SJSA1 (cell line): Measurements from ENCODE around the gene TUBAL3. TPM values are rescaled to one million over a fixed set of nuclear protein-coding genes. Genes with fewer than 3 reads are reported as not detected.
A peak's percentile ranks its signal among the peaks of the same experiment; 100 is the strongest.

Source experiments
- DNase-seq, 2 experiments: peaks; one replicate each; pipeline ENCODE4 v3.0.0-alpha.2; 2015 to 2020; ENCODE audit warnings: low spot score in 2 of 2, low read depth in 1 of 2
- H3K27ac ChIP-seq: fragments of 250-450 bp; sonication (Bioruptor Pico); 2 replicates; pipeline ENCODE4 v1.5.1; 2020; ENCODE audit warnings: mild to moderate bottlenecking, moderate library complexity
- H3K27me3 ChIP-seq: fragments of 250-450 bp; sonication (Bioruptor Pico); replicated peaks from 2 replicates; pipeline ENCODE4 v1.5.1; 2020; ENCODE audit warnings: mild to moderate bottlenecking, moderate library complexity
- H3K36me3 ChIP-seq: fragments of 250-450 bp; sonication (Bioruptor Pico); 2 replicates; pipeline ENCODE4 v1.5.1; 2020; ENCODE audit warnings: mild to moderate bottlenecking
- H3K4me1 ChIP-seq: fragments of 250-450 bp; sonication (Bioruptor Pico); replicated peaks from 2 replicates; pipeline ENCODE4 v1.6.1; 2021; ENCODE audit warnings: mild to moderate bottlenecking
- H3K4me3 ChIP-seq: fragments of 250-450 bp; sonication (Bioruptor Pico); 2 replicates; pipeline ENCODE4 v1.5.1; 2020; ENCODE audit warnings: mild to moderate bottlenecking
- H3K9me3 ChIP-seq: fragments of 250-450 bp; sonication (Bioruptor Pico); replicated peaks from 2 replicates; pipeline ENCODE4 v1.5.1; 2020; ENCODE audit warnings: mild to moderate bottlenecking
- total RNA-seq: library from RNA; depleted of rRNA; stranded (reverse); fragments of >200 nt; shearing (Covaris generic); gene quantifications from 2 replicates; pipeline ENCODE4 v1.2.3, GENCODE V29; 2014

The TUBAL3 gene
- total RNA-seq, 1 experiment from 2014 or later, result not detected

DNA sequence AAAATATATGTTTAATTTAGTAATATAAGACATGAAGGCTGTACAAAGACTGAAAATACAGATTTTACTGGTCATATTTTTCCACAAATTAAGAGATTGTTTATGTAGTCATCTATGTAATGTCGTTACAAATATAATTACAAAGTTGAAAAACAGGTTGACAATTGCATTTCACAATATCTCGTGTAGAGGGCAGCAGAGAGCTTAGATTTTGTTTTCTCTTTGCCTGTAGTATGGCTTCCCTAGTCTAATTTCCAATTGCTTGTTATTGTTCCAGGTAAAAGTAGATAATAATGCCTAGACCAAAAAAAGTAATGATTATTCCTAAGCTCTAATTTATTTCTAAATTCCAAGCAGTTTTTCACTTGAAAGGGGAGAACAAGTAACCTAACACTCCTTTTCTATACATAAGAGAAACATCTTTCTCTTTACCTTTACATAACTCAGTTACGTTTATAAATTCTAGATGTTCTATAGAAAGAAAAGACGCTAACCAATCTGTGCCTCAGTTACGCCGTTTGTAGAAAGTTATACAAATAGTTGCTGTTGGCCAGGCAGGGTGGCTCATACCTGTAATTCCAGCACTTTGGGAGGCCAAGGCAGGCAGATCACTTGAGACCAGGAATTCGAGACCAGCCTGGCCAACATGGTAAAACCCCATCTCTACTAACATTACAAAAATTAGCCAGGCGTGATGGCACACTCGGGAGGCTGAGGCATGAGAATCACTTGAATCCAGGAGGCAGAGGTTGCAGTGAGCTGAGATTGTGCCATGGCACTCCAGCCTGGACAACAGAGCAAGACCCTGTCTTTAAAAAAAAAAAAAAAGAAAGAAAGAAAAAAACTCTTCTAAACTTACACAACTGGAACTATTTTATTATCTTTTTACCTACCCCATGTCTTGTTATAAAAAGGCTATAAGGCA lies 37.7 kb upstream of the TUBAL3 start:
- Histone ChIP-seq H3K4me1 (peaks cover 7% of the 10 kb centered on the region), H3K4me3 (no peak overlapping the region), H3K9me3 (no peaks in the 10 kb centered on the region), H3K27ac (no peak overlapping the region), H3K27me3 (0 out of 2 replicates have a peak, but pooled peaks cover 2% of the 10 kb centered on the region), H3K36me3 (peaks cover 5% of the 10 kb centered on the region)
- DNase-seq, result peak in 1 of 2 experiments; percentile 64

DNA sequence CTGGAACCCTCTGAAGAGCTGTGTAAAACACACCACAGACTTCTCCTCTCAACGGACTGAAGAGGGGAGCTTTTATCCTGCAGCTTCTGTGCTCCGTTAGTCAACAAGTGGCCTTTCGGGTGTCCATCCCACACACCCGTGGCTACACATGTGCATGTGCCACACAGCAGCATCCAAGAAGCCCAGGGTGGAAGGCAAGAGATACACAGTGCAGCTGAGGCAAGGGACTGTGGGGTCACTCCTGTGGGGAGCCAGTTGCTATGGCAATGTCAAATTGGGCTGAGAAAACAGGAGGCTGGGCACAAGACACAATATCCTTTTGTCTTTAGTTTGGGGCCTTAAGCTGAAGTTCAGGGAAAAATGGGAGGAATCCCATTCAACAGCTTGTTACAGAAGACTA lies 36.5 kb upstream of the TUBAL3 start:
- Histone ChIP-seq H3K4me1 (peaks cover 2% of the 10 kb centered on the region), H3K36me3 (peaks cover 5% of the 10 kb centered on the region), H3K27me3 (0 out of 2 replicates have a peak, but pooled peaks cover 2% of the 10 kb centered on the region), H3K4me3 (no peak overlapping the region), H3K27ac (no peak overlapping the region), H3K9me3 (no peaks in the 10 kb centered on the region)
- DNase-seq, result no peak

DNA sequence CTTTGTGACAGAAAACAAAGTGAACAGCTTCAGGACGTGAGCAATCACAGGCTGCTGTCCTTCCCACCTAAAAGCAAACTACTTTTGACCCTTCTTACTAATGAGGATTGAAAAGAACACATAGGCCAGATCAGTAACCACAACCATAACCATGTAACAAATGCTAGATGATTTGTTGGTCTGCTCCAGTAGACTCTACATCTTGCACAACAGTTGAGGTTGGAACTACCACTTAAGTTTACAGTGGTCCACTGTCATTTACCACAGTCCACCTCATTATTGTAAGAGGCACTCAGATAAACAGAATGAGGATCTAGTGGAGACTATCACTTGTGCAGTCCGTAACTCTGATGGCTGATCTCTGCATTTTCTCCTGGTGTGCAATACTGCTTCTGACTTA lies 35.6 kb upstream of the TUBAL3 start:
- H3K27ac ChIP-seq, result no peak overlapping the region
- DNase-seq, result no peak
- no peaks in the 10 kb centered on the region for H3K9me3 ChIP-seq
- H3K4me3 ChIP-seq, result no peak overlapping the region
- no peaks in the 10 kb centered on the region for H3K4me1 ChIP-seq
- 0 out of 2 replicates have a peak, but pooled peaks cover 2% of the 10 kb centered on the region for H3K27me3 ChIP-seq
- H3K36me3 ChIP-seq, result peaks cover 5% of the 10 kb centered on the region

DNA sequence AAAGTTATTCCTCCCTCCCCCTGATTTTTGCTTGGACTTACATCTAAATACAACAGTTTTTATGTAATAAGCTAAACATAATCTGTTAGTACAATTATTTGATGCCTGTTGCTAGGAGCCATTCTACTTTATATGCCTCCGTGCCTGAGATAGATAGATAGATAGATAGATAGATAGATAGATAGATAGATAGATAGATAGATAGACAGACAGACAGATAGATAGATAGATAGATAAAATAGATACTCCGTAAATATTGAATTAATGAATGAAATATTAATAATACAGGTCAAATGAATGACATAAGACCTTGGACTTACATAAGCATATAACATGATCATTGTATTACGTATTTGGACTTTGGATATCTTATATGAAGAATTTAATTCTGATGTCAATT lies 30.7 kb upstream of the TUBAL3 start:
- no peak for DNase-seq
- H3K9me3 ChIP-seq, result no peaks in the 10 kb centered on the region
- no peak overlapping the region for H3K4me3 ChIP-seq
- H3K27ac ChIP-seq, result no peak overlapping the region
- 0 out of 2 replicates have a peak, but pooled peaks cover 2% of the 10 kb centered on the region for H3K27me3 ChIP-seq
- peaks cover 12% of the 10 kb centered on the region for H3K36me3 ChIP-seq
- H3K4me1 ChIP-seq, result peaks cover 13% of the 10 kb centered on the region

DNA sequence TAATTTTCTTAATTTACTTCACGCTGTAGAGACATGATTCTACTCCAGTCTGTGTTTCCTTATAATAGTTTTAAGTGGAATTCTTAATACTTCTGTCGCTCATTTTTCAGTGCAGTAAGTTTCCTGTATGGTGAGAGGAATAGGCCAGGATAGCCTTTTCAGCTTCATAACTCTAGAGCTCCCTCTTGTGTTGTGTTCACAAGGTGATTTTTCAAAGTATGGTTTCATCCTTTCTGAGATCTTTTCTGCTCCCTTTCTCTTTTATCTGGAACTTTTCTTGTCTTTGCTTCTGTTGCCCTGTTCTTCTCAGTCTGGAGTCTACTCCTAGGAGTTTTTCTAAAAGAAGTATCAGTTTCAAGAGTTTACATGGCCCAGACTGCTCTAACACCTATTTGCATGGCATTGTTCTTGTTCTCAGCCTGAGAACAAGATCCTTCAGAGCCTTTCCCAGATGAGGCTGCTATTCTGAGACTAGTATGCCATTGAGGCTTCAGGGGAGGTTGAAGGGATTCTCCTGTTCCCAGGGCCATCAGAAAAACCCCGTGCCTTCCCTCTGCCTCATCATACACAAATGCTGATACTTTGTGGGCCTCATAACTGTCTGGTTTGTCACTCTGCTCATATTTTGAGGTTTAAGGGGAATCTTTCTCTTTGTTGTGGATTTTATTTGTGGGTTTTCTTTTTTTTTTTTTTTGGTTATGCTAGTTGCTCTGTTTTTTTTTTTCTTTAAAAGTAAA lies 29.6 kb upstream of the TUBAL3 start:
- H3K27ac ChIP-seq, result peak overlapping the region; percentile 59
- 0 out of 2 replicates have a peak, but pooled peaks cover 2% of the 10 kb centered on the region for H3K27me3 ChIP-seq
- peaks cover 17% of the 10 kb centered on the region for H3K36me3 ChIP-seq
- H3K9me3 ChIP-seq, result no peaks in the 10 kb centered on the region
- DNase-seq, result peak in 1 of 2 experiments; percentile 57
- H3K4me3 ChIP-seq, result no peak overlapping the region
- peaks cover 13% of the 10 kb centered on the region for H3K4me1 ChIP-seq

DNA sequence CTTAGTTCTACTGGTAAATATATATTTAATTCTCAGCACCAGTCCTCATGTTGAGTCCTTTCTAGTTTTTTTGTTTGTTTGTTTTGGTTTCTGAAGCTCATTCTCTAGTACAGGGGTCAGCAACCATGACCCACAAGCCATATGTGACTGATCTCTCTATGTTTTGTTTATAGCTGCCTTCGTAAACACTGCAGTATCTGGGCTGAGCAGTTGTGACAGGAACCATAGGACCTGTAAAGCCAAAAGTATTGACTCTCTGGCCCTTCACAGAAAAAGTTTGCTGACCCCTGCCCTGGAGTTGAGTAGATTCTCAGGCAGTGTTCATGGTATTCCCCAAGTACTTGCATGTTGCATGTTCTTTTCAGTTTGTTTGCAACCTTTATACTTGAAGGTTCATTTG lies 28.6 kb upstream of the TUBAL3 start:
- no peaks in the 10 kb centered on the region for H3K9me3 ChIP-seq
- H3K36me3 ChIP-seq, result peaks cover 13% of the 10 kb centered on the region
- no peak overlapping the region for H3K4me3 ChIP-seq
- H3K4me1 ChIP-seq, result peaks cover 13% of the 10 kb centered on the region
- no peak overlapping the region for H3K27ac ChIP-seq
- DNase-seq, result peak in 1 of 2 experiments; percentile 16
- no peaks in the 10 kb centered on the region for H3K27me3 ChIP-seq

DNA sequence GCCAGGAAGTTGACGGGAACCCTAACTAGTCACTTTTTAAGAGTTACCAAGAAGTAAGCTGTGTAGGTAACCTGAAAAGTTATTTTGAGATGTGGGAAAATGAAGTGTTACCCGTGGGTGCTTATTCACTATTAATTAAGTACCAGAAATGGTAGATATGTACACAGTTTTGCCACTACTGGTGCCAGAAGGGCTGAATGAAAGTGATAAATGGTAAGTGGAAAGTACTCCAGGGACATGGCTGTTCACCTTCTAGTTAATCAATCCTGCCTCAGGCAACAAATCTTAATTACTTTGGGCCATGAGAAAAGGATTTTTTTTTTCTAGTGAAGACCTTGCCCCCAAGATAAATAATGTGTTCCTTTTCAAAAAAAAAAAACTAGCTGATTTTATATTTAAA lies 23.5 kb upstream of the TUBAL3 start:
- H3K27ac ChIP-seq, result no peak overlapping the region
- no peak for DNase-seq
- no peaks in the 10 kb centered on the region for H3K9me3 ChIP-seq

DNA sequence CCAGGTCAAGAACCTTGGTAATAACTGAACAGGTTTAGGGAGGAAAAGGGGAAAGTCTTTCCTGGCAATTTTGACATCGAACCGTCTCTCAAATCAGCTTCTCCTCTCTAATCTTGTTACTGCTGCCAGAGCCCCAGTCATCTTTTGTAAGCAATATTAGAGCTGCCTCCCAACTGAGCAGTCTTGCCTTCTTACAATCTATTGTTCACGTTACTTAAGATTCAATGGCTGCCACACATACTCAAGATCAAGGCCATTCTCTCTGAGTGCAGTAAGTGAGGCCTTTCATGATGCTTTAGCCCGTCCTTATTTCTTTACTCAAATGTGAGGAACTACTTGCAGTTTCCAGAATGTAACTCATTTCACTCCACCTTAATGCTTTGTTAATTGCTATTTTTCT lies 20.1 kb upstream of the TUBAL3 start:
- Histone ChIP-seq H3K27me3 (no peaks in the 10 kb centered on the region), H3K9me3 (no peaks in the 10 kb centered on the region), H3K4me3 (no peak overlapping the region), H3K36me3 (peaks cover 12% of the 10 kb centered on the region), H3K4me1 (no peaks in the 10 kb centered on the region), H3K27ac (no peak overlapping the region)
- DNase-seq, result no peak

More for the DNA sequence above, 23.5 kb upstream of the TUBAL3 start:
- Histone ChIP-seq H3K4me3 (no peak overlapping the region), H3K36me3 (peaks cover 21% of the 10 kb centered on the region), H3K27me3 (no peaks in the 10 kb centered on the region), H3K4me1 (peaks cover 4% of the 10 kb centered on the region)

DNA sequence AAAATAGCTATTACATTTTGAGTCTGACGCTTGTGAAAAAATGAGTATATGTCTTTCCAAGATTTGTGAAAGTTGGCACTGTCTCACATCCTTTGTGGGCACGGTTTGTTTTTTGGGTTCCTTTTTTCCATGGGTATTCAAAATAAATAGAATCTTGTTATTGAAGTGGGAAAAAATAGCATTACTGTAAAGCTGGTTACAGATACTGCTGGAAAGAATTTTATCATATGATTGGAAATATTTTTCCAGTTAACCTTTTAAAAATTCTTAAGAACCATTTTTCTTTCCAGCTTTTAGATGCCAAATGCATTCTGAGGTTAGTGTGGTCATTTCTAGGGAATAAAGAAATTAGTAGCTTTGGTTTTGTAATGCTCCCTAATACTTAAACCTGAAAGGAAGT lies 19.1 kb upstream of the TUBAL3 start:
- no peak overlapping the region for H3K27ac ChIP-seq
- DNase-seq, result no peak
- no peak overlapping the region for H3K4me3 ChIP-seq

DNA sequence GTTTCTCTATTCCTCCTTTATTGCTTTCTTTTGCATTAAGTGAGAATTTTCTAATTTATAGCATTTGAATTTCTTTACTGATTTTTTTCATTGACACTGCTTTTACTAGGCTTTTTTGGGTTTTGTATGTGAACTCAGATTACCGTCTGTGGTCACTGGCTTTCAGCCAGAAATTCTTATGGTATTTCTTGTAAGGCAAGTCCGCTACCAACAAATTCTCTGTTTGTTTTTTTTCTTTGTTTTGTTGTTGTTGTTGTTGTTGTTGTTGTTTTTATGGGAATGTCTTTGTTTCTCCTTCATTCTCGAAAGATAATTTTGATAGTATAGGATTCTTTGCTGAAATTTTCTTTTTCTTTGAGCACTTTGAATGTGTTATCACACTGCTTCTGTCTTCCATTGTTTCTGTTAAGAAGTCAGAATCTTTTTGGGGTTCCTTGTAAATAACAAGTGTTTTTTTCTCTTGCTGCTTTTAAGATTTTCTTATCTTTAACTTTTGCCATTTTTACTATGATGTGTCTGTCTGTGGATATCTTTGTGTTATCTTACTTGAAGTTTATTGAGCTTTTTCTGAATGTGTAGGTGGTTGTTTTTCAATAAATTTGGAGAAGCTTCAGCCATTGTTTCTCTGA lies 15.0 kb upstream of the TUBAL3 start:
- Histone ChIP-seq H3K4me1 (no peaks in the 10 kb centered on the region), H3K36me3 (peaks cover 3% of the 10 kb centered on the region; the same call in 1 of the 2 replicates), H3K9me3 (no peaks in the 10 kb centered on the region; the same call in 1 of the 2 replicates), H3K27ac (no peak overlapping the region), H3K4me3 (no peak overlapping the region), H3K27me3 (no peaks in the 10 kb centered on the region)
- no peak for DNase-seq

More for the DNA sequence above, 19.1 kb upstream of the TUBAL3 start:
- H3K36me3 ChIP-seq, result peaks cover 7% of the 10 kb centered on the region
- no peaks in the 10 kb centered on the region; the same call in 1 of the 2 replicates for H3K9me3 ChIP-seq
- H3K27me3 ChIP-seq, result no peaks in the 10 kb centered on the region
- no peaks in the 10 kb centered on the region for H3K4me1 ChIP-seq

DNA sequence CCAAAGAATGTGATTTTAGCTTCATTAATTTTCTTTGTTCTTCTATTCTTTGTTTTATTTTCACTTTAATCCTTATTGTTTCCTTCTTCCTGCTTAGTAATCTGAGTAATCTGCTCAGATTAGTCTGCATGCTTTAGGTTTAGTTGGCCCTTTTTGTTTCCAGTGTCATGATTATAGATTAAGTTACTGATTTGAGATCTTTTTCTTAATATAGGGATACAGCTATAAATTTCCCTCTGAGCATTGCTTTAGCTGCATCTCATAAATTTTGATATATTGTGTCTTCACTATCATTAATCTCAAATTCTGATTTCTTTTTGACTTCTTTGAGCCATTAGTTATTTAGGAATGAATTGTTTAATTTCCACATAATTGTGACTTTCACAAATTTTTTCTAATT lies 14.0 kb upstream of the TUBAL3 start:
- H3K4me3 ChIP-seq, result no peak overlapping the region
- no peaks in the 10 kb centered on the region for H3K27me3 ChIP-seq
- no peak overlapping the region for H3K27ac ChIP-seq
- H3K4me1 ChIP-seq, result 0 out of 2 replicates have a peak, but pooled peaks cover 3% of the 10 kb centered on the region
- no peak for DNase-seq
- no peaks in the 10 kb centered on the region; the same call in 1 of the 2 replicates for H3K9me3 ChIP-seq
- H3K36me3 ChIP-seq, result peaks cover 3% of the 10 kb centered on the region; the same call in 1 of the 2 replicates

DNA sequence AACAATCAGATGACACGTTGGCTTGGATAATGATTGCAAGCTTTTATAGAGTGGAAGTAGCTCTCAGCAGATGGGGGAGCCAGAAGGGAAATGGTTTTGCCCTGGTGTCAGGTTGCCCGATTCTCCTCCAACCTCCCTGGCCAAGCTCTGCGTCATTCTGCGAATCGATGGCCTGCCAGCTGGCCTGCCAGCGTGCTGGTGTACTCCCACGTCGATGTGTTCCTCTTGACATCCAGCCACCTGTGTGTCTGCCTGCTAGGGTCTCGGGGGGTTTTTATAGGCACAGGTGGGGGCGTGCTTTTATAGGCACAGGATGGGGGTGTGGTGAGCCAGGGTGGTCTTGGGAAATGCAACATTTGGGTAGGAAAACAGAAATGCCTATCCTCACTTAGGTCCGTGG lies 12.4 kb upstream of the TUBAL3 start:
- H3K36me3 ChIP-seq, result peaks cover 3% of the 10 kb centered on the region; the same call in 1 of the 2 replicates
- no peak for DNase-seq
- H3K27me3 ChIP-seq, result no peaks in the 10 kb centered on the region
- H3K4me1 ChIP-seq, result 0 out of 2 replicates have a peak, but pooled peaks cover 3% of the 10 kb centered on the region
- H3K4me3 ChIP-seq, result no peak overlapping the region
- H3K9me3 ChIP-seq, result no peaks in the 10 kb centered on the region; the same call in 1 of the 2 replicates
- no peak overlapping the region for H3K27ac ChIP-seq
